Mesodermal cell (in vitro differentiated cells): ENCODE measurements around the gene THOP1.

Experiments used
- H3K27ac ChIP-seq: 2 replicates; pipeline ENCODE4 v1.7.0; 2013; ENCODE audit warnings: mild to moderate bottlenecking, low read depth, low read length, moderate library complexity; ENCODE audit not compliant: severe bottlenecking
- H3K36me3 ChIP-seq: 2 replicates; pipeline ENCODE4 v1.7.1; 2013; ENCODE audit warnings: mild to moderate bottlenecking, low read length, moderate library complexity; ENCODE audit not compliant: control insufficient read depth, insufficient read depth
- H3K4me1 ChIP-seq: one replicate; pipeline ENCODE4 v1.7.1; 2013; ENCODE audit warnings: mild to moderate bottlenecking, low read length; ENCODE audit not compliant: insufficient read depth, control insufficient read depth, poor library complexity, severe bottlenecking
- H3K4me3 ChIP-seq: 2 replicates; pipeline ENCODE4 v1.7.0; 2013; ENCODE audit warnings: low read length, control low read depth, mild to moderate bottlenecking; ENCODE audit not compliant: insufficient read depth, poor library complexity, severe bottlenecking; ENCODE audit errors: extremely low read depth
- H3K9me3 ChIP-seq: 2 replicates; pipeline ENCODE4 v1.7.1; 2013; ENCODE audit warnings: mild to moderate bottlenecking, low read length, moderate library complexity; ENCODE audit not compliant: control insufficient read depth
- WGBS, 2 experiments: methylation state at CpG; one replicate each; pipeline ENCODE4 v1.1.5; 2013; ENCODE audit warnings: missing lambda C conversion rate in 2 of 2; ENCODE audit not compliant: insufficient coverage in 2 of 2; 5-methylcytosine and 5-hydroxymethylcytosine counted together

The THOP1 gene

DNA sequence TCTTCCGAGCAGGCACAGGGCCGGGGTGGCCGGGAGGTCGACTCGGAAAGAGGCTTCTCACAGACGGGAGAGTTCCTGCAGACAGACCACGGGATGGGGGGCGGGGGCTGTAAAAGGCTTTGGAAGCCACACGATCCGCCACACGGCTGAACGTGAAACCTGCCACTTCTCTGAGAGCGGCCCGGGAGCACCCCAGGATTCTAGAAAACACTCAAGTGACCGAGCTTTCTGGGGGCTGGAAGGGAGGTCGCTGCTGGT, 29.9 kb upstream of the THOP1 start:
- no peaks in the 10 kb centered on the region for H3K4me1 ChIP-seq
- no peak overlapping the region for H3K27ac ChIP-seq
- H3K4me3 ChIP-seq: no peak overlapping the region
- H3K36me3 ChIP-seq: peaks cover 62% of the 10 kb centered on the region
- 94 to 95% methylated on average over 16 of the region's 16 CpGs for WGBS, 2 experiments
- no peaks in the 10 kb centered on the region for H3K9me3 ChIP-seq

- peaks cover 67% of the 10 kb centered on the region for H3K36me3 ChIP-seq
- H3K4me1 ChIP-seq: no peaks in the 10 kb centered on the region
- WGBS, 2 experiments: 92 to 97% methylated on average over 2 to 10 of the region's 16 CpGs
Measured at GRCh38 chr19:2755811-2756210, 29.5 kb upstream of the THOP1 start.

DNA sequence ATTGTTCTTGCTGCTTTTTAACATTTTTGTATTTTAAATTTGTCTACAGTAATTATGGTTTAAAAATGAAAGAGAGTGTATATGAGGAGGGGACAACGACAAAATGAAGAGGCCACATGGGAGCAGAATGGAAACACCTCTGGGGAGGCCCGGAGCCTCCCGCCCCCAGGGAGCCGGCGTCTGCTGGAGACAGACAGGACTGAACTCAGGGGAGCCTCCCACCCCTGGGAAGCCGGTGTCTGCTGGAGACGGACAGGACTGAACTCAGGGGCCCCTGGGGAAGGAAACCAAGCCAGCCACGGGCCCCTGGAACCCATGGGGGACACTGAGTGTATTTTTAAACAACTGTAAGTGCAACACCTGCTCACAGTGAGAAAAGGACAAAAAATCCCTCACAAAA, 28.8 kb upstream of the THOP1 start:
- WGBS, 2 experiments: 93 to 96% methylated on average over 8 of the region's 8 CpGs
- Histone ChIP-seq H3K36me3 (peaks cover 72% of the 10 kb centered on the region), H3K9me3 (no peaks in the 10 kb centered on the region), H3K27ac (no peak overlapping the region), H3K4me3 (no peak overlapping the region), H3K4me1 (no peaks in the 10 kb centered on the region)

More at GRCh38 chr19:2755811-2756210, 29.5 kb upstream of the THOP1 start:
- Histone ChIP-seq H3K4me3 (no peak overlapping the region), H3K27ac (no peak overlapping the region), H3K9me3 (no peaks in the 10 kb centered on the region)

DNA sequence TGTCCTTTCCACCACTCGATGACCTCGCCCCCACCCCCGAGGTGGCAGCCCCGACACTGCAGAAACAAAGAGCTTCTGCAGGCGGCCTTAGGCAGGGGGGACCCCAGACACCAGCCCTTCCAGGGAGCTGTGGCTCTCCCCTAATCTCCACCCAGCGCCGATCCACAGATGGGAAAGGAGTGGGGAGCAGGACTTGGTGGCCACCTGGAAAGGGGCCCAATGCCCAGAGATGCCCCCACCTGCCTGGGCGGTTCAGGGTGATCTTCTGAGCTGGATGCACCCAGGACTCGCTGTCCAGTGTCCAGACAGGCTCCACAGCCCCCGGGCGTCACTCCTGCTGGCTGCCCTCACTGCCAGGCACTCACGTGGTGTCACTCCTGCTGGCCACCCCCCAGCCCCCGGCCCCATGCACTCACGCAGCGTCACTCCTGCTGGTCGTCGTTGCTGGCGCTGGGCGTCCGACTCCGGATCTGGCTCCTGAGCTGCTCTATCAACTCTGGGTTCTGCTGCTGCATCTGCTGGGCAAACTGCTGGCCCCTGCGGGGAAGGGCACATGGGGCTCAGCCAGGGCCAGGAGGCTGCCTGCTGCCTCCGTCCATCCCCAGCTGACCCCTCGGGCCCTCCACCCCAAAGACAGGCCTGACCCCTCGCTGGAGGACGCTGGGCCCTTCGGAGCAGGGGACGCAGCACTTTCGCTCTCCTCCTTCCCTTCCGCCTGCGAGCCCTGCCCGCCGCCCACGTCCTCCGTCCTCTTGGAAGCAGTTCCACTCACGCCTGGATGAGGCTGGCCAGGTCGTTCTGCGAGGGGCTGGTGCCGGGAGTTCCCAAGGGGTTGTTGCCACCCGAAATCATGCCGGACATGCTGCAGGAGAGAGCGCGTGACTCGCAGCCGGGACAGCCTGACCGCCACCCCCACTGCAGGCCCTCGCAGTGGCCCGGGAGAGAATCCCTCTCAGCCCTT, 28.1 kb upstream of the THOP1 start:
- 95 to 98% methylated on average over 41 to 45 of the region's 48 CpGs for WGBS, 2 experiments
- H3K4me3 ChIP-seq: no peak overlapping the region
- H3K9me3 ChIP-seq: no peaks in the 10 kb centered on the region
- H3K4me1 ChIP-seq: no peaks in the 10 kb centered on the region
- H3K36me3 ChIP-seq: peaks cover 78% of the 10 kb centered on the region
- no peak overlapping the region for H3K27ac ChIP-seq

DNA sequence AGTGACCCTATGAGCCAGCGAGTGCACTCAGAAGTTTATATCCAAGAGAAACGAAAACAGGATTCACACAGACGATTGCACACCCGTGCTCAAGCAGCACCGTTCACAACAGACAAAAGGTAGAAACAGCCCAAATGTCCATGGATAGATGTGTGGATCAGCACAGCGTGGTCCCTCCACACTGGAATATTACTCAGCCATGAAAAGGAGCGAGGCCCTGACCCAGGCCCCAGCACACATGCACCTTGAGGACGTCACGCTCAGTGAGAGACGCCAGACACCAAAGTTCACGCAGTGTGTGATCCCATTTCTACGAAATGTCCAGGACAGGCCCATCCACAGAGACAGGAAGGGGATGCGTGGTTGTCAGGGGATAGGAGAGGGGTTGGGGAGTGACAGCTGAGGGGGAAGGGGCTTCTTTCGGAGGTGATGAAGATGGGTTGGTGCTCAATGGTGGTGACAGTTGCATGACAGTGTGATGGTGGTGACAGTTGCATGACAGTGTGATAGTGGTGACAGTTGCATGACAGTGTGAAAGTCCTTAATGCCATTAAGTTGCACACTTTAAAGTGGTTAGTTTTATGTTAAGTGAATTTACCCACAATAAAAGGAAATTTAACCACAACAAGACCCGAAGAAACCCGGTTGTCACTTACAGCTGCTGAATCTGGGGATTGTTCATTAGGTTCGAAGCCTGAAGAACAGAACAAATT, 26.5 kb upstream of the THOP1 start:
- Histone ChIP-seq H3K4me1 (no peaks in the 10 kb centered on the region), H3K36me3 (peaks cover 88% of the 10 kb centered on the region), H3K4me3 (no peak overlapping the region), H3K9me3 (no peaks in the 10 kb centered on the region), H3K27ac (no peak overlapping the region)
- 98 to 99% methylated on average over 16 to 17 of the region's 17 CpGs for WGBS, 2 experiments

GRCh38 chr19:2759362-2759761, 25.9 kb upstream of the THOP1 start:
- Histone ChIP-seq H3K4me1 (no peaks in the 10 kb centered on the region), H3K9me3 (no peaks in the 10 kb centered on the region), H3K36me3 (peaks cover 89% of the 10 kb centered on the region), H3K27ac (no peak overlapping the region), H3K4me3 (no peak overlapping the region)
- WGBS, 2 experiments: 92 to 96% methylated on average over 9 to 13 of the region's 17 CpGs

DNA sequence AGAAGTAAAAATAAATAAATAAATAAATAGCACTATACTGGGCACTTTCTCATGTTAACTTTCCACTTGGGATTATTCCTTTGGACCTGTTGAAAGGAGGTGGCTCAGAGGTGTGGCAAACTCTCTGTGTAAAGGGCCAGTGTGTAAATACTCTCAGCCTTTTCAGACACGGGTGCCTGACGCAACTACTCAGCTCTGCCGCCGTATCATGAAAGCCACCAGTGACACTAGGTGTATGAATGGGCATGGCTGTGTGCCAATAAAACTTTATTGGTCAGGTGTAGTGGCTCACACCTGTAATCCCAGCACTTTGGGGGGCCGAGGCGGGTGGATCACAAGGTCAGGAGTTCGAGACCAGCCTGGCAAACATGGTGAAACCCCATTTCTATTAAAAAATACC, 25.3 kb upstream of the THOP1 start:
- 98 to 100% methylated on average over 7 of the region's 7 CpGs for whole genome bisulfite sequencing, 2 experiments
- H3K9me3 ChIP-seq: no peaks in the 10 kb centered on the region
- no peaks in the 10 kb centered on the region for H3K4me1 ChIP-seq
- no peak overlapping the region for H3K27ac ChIP-seq
- no peak overlapping the region for H3K4me3 ChIP-seq
- H3K36me3 ChIP-seq: peaks cover 89% of the 10 kb centered on the region

DNA sequence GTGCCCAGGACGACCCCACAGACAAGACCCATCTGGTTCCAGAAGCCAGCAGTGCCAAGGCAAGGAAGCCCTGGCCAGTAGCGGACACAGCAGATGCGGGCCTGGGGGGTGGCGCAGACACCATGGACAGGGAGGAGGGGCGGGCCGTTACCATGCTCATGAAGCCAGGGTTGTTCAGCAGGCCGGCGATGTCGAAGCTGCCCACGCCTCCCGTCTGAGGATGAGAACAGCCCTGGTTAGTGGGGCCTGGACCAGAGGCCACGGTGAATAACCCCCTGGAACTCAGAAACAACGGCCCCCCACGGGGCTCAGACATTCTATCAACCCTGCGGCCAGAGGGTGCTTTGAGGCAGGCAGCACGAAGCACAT, 24.0 kb upstream of the THOP1 start:
- Histone ChIP-seq H3K4me3 (no peak overlapping the region), H3K36me3 (peaks cover 86% of the 10 kb centered on the region), H3K4me1 (no peaks in the 10 kb centered on the region), H3K9me3 (no peaks in the 10 kb centered on the region), H3K27ac (no peak overlapping the region)
- WGBS, 2 experiments: 91 to 94% methylated on average over 15 of the region's 16 CpGs

GRCh38 chr19:2761876-2762782, 23.2 kb upstream of the THOP1 start:
- Histone ChIP-seq H3K4me3 (no peak overlapping the region), H3K4me1 (no peaks in the 10 kb centered on the region), H3K27ac (no peak overlapping the region), H3K36me3 (peaks cover 85% of the 10 kb centered on the region), H3K9me3 (no peaks in the 10 kb centered on the region)
- 94 to 95% methylated on average over 20 to 43 of the region's 43 CpGs for WGBS, 2 experiments

DNA sequence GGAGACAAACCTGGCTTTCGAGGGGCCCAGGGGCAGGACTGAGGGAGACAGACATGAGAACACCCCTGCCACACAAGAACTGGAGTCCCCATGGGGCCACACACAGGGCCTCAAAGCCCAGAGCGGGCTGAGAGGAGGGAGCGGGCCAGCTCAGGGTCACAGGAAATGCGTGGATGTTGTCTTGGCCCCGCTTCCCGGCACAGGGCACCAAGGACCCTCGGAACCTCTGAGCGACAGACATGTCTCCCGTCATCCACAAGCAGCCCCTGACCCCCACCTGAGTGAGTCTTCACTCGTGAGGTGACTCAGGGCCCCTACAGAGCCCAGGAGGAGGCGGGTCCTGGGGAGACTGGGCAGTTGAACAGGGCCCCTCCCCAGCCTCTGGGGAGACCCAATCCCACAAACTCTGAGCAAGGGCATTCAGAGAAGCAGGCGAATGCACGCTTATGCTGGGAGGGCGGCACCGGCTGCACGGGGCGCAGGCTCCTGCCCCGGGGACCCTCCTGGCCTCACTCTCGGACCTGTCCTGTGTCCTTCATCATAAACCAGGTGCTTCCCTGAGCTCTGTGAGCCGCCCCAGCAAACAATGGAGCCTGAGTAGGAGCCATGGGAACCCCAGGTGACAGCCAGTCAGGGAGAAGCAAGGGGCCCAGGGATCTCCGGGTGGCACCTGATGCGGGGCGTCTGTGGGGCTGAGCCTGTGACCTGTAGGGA, 22.4 kb upstream of the THOP1 start:
- H3K9me3 ChIP-seq: no peaks in the 10 kb centered on the region
- WGBS, 2 experiments: 94 to 97% methylated on average over 17 to 23 of the region's 23 CpGs
- H3K4me1 ChIP-seq: no peaks in the 10 kb centered on the region
- H3K4me3 ChIP-seq: no peak overlapping the region
- peaks cover 88% of the 10 kb centered on the region for H3K36me3 ChIP-seq
- no peak overlapping the region for H3K27ac ChIP-seq
